Retinal pigment epithelial cell (primary cell): ENCODE data around the gene CLC.

Experiments used
- DNase-seq: peaks from one replicate; pipeline ENCODE4 v3.0.0-alpha.2; 2010; ENCODE audit warnings: low read depth
- H3K4me3 ChIP-seq: 2 replicates; pipeline ENCODE4 v1.5.1; 2011; ENCODE audit warnings: mild to moderate bottlenecking, low read length, control low read depth, moderate library complexity
- TF ChIP-seq, protein P1 (sequence below): conservative IDR thresholded peaks from 2 replicates; pipeline ENCODE4 v1.5.1; 2011; ENCODE audit warnings: low read depth, low read length, control low read depth, inconsistent platforms

Gene CLC

GRCh38 chr19:39745643-39746042 lies 7.8 kb upstream of the CLC start:
- no peak for DNase-seq
- TF ChIP-seq, protein P1, sequence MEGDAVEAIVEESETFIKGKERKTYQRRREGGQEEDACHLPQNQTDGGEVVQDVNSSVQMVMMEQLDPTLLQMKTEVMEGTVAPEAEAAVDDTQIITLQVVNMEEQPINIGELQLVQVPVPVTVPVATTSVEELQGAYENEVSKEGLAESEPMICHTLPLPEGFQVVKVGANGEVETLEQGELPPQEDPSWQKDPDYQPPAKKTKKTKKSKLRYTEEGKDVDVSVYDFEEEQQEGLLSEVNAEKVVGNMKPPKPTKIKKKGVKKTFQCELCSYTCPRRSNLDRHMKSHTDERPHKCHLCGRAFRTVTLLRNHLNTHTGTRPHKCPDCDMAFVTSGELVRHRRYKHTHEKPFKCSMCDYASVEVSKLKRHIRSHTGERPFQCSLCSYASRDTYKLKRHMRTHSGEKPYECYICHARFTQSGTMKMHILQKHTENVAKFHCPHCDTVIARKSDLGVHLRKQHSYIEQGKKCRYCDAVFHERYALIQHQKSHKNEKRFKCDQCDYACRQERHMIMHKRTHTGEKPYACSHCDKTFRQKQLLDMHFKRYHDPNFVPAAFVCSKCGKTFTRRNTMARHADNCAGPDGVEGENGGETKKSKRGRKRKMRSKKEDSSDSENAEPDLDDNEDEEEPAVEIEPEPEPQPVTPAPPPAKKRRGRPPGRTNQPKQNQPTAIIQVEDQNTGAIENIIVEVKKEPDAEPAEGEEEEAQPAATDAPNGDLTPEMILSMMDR: no peak
- no peak overlapping the region for H3K4me3 ChIP-seq

- H3K4me3 ChIP-seq: no peak overlapping the region
- TF ChIP-seq, protein P1: no peak
- DNase-seq: no peak
These were observed 2.6 kb upstream of the CLC start for GRCh38 chr19:39740395-39740794.

DNA sequence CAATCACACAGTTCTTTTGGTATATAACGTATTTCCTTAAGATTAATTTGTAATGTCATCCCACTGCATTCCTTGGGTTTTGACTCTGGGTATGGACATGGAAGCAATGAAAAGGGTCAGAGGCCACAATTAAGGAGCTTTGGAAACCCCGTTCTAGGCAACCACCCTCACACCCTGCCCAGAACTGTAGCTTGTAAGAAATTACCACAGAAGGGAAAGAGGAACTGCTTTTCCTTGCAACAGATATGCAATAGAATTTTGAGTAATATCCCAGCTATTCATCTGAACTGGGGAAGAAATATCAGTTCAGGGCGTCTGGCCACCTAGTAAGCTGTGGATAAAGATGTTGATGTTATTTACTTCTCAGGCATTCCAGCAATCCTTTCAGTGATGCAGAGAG lies 985 bp upstream of the CLC start:
- no peak for DNase-seq
- TF ChIP-seq, protein P1: no peak
- no peak overlapping the region for H3K4me3 ChIP-seq

DNA sequence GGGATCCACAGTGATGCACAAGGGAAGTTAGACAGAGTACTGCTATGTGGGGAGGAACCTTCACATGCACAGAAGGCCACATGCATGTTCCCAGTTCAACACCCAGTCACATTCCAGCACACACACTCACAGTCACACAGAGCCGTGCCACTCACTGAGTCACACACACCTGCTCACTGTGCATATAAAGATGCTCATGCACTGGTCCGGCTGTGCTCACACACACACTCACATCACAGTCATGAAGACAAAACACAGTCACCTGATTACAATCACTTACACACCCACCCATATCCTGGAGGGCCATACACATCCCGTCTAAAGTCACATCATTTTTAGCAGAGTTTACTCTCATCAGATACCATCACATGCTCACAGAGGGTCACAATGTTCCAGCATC lies 478 bp downstream of the CLC start:
- DNase-seq: no peak
- no peak overlapping the region for H3K4me3 ChIP-seq
- TF ChIP-seq, protein P1: no peak

DNA sequence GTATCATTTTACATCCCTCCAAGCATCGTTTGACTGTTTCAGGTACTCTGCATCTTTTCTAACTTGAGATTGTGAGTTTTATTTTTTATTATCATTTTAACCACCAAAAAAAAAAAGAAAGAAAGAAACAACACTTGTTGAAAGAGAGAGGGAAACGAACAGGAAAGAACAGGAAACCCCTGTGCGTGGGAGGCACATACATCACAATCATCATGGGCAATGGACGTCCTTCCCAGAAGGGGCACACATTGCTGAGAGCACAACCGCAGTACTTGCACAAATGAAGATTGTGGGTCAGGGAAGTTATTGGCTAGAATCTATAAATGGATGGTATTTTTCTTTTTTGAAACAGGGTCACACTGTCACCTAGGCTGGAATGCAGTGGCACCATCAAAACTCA lies 1.7 kb downstream of the CLC start:
- TF ChIP-seq, protein P1: no peak
- H3K4me3 ChIP-seq: no peak overlapping the region
- no peak for DNase-seq

- TF ChIP-seq, protein P1: no peak
- DNase-seq: no peak
- H3K4me3 ChIP-seq: no peak overlapping the region
These were observed 2.1 kb downstream of the CLC start for GRCh38 chr19:39735688-39736087.

GRCh38 chr19:39733841-39734240 lies 4.0 kb downstream of the CLC start:
- TF ChIP-seq, protein P1: no peak
- H3K4me3 ChIP-seq: no peak overlapping the region
- DNase-seq: no peak
